ENCODE results near the gene ABCB6. TPM values are rescaled to one million over a fixed set of nuclear protein-coding genes. Genes with fewer than 3 reads are reported as not detected.

The ABCB6 gene
- total RNA-seq, 2 donors from 2014 or later = 9.3 to 12.1 TPM

- H3K4me1 ChIP-seq = peaks cover 0 to 21% of the 10 kb centered on the region in 2 donors
- H3K9me3 ChIP-seq = no peaks in the 10 kb centered on the region
- no peaks in the 10 kb centered on the region for H3K27me3 ChIP-seq
- DNase-seq (ENCODE audit: low spot score) = no peak
- TF ChIP-seq, protein P1, sequence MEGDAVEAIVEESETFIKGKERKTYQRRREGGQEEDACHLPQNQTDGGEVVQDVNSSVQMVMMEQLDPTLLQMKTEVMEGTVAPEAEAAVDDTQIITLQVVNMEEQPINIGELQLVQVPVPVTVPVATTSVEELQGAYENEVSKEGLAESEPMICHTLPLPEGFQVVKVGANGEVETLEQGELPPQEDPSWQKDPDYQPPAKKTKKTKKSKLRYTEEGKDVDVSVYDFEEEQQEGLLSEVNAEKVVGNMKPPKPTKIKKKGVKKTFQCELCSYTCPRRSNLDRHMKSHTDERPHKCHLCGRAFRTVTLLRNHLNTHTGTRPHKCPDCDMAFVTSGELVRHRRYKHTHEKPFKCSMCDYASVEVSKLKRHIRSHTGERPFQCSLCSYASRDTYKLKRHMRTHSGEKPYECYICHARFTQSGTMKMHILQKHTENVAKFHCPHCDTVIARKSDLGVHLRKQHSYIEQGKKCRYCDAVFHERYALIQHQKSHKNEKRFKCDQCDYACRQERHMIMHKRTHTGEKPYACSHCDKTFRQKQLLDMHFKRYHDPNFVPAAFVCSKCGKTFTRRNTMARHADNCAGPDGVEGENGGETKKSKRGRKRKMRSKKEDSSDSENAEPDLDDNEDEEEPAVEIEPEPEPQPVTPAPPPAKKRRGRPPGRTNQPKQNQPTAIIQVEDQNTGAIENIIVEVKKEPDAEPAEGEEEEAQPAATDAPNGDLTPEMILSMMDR (IDR thresholded peaks at IDR 0.05) = no peak
- peaks cover 18% of the 10 kb centered on the region for H3K36me3 ChIP-seq
- peak overlapping the region in 1 of 2 donors; percentile 78 for H3K4me3 ChIP-seq
- peak overlapping the region; percentile 95 to 98 for H3K27ac ChIP-seq
Observed at GRCh38 chr2:219207884-219208740, 10.6 kb downstream of the ABCB6 start.

DNA sequence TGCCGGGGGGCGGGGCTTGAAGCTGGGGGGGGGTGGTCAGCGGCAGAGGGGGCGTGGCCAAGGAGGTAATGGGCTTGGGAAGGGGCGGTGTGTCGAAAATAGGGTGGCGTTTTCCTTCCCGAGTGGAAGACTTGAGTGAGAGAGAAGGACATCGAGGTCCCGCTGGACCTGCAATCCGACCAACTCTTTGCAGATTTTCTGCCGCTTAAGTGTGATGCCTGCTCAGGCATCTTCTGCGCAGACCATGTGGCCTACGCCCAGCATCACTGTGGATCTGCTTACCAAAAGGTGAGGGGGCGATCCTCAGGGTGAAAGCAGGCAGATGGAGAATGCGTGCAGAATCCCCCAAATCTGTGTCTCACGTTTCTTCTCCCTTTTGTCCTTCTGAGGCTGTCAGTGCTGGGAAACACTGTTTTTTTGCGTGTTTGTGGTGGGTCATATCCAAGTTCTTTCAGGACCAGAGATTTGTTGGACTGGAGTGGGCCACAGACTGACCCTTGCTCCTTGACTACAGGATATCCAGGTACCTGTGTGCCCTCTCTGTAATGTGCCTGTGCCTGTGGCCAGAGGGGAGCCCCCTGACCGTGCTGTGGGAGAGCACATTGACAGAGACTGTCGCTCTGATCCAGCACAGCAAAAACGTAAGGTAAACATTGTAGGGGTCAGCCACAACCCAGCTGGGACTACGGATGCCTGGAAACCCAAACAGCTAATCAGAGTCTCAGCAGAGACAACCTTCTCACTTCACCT is 11.4 kb downstream of the ABCB6 start:
- H3K4me1 ChIP-seq = peaks cover 0 to 21% of the 10 kb centered on the region in 2 donors
- peak overlapping the region; percentile 76 to 78 for H3K4me3 ChIP-seq
- peaks cover 10% of the 10 kb centered on the region for H3K36me3 ChIP-seq
- TF ChIP-seq, protein P1 (IDR thresholded peaks at IDR 0.05) = no peak
- H3K27ac ChIP-seq = peak overlapping the region; percentile 95 to 98
- no peaks in the 10 kb centered on the region for H3K9me3 ChIP-seq
- no peak for DNase-seq (ENCODE audit: low spot score)
- H3K27me3 ChIP-seq = no peaks in the 10 kb centered on the region

GRCh38 chr2:219206328-219207133 is 12.2 kb downstream of the ABCB6 start, which contains the start of gene ZFAND2B:
TSS of gene ZFAND2B (plus strand) at chr2:219206782. CDS start at chr2:219206988, 206 bp downstream.
- Histone ChIP-seq H3K27ac (peak within 1 kb of the TSS; percentile 95 to 98), H3K36me3 (peaks cover 10% of the 10 kb centered on the region), H3K4me3 (peak within 1 kb of the TSS; percentile 76 to 78), H3K4me1 (peaks cover 0 to 21% of the 10 kb centered on the region in 2 donors), H3K9me3 (no peaks in the 10 kb centered on the region), H3K27me3 (no peaks in the 10 kb centered on the region)
- TF ChIP-seq, protein P1 (IDR thresholded peaks at IDR 0.05) = no peak
- DNase-seq (ENCODE audit: low spot score) = peak; percentile 96

- no peak for DNase-seq (ENCODE audit: low spot score)
- TF ChIP-seq, protein P1 (IDR thresholded peaks at IDR 0.05) = no peak
Observed at GRCh38 chr2:219205981-219206327, 12.8 kb downstream of the ABCB6 start.

DNA sequence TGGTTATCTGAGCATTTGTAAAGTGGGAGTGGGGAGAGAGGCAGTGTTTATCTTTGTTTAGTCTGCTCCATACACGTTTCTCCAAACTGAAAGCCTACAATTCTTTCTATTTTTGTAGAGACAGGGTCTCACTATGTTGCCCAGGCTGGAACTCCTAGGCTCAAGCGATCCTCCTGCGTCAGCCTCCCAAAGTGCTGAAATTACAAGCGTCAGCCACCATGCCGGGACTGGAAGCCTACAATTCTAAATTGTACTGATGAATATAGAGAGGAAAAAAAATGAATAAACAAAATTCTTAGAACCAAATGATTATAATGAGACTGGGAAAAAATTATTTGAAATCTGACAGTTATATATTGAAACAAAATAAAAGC is 13.6 kb downstream of the ABCB6 start:
- Histone ChIP-seq H3K27ac (no peak overlapping the region), H3K36me3 (peaks cover 10% of the 10 kb centered on the region), H3K4me1 (peaks cover 0 to 21% of the 10 kb centered on the region in 2 donors), H3K27me3 (no peaks in the 10 kb centered on the region), H3K4me3 (no peak overlapping the region), H3K9me3 (no peaks in the 10 kb centered on the region)
- TF ChIP-seq, protein P1 (IDR thresholded peaks at IDR 0.05) = no peak
- no peak for DNase-seq (ENCODE audit: low spot score)

More at GRCh38 chr2:219205981-219206327, 12.8 kb downstream of the ABCB6 start:
- Histone ChIP-seq H3K27me3 (no peaks in the 10 kb centered on the region), H3K4me3 (peak overlapping the region; percentile 76 to 78), H3K27ac (peak overlapping the region; percentile 95 to 98), H3K9me3 (no peaks in the 10 kb centered on the region), H3K4me1 (peaks cover 0 to 21% of the 10 kb centered on the region in 2 donors), H3K36me3 (peaks cover 10% of the 10 kb centered on the region)
